HG03354 (cell line): ENCODE measurements around the gene NOTCH3.

ENCODE experiments used
- ATAC-seq: cut with Tn5 transposase; IDR thresholded peaks from one replicate; pipeline ENCODE4 v1.9.1; 2021; ENCODE audit warnings: mild to moderate bottlenecking; ENCODE audit not compliant: unreplicated experiment, poor library complexity, severe bottlenecking

The NOTCH3 gene

GRCh38 chr19:15175609-15176008 lies 25.2 kb downstream of the NOTCH3 start:
- no peak for ATAC-seq

- ATAC-seq, result no peak
Measured at GRCh38 chr19:15173746-15174404, 26.9 kb downstream of the NOTCH3 start.

- no peak for ATAC-seq
Measured at GRCh38 chr19:15170345-15170744, 30.4 kb downstream of the NOTCH3 start.

GRCh38 chr19:15169541-15170285 lies 31.1 kb downstream of the NOTCH3 start:
- ATAC-seq, result no peak

GRCh38 chr19:15166700-15167099 lies 34.1 kb downstream of the NOTCH3 start:
- ATAC-seq, result no peak

DNA sequence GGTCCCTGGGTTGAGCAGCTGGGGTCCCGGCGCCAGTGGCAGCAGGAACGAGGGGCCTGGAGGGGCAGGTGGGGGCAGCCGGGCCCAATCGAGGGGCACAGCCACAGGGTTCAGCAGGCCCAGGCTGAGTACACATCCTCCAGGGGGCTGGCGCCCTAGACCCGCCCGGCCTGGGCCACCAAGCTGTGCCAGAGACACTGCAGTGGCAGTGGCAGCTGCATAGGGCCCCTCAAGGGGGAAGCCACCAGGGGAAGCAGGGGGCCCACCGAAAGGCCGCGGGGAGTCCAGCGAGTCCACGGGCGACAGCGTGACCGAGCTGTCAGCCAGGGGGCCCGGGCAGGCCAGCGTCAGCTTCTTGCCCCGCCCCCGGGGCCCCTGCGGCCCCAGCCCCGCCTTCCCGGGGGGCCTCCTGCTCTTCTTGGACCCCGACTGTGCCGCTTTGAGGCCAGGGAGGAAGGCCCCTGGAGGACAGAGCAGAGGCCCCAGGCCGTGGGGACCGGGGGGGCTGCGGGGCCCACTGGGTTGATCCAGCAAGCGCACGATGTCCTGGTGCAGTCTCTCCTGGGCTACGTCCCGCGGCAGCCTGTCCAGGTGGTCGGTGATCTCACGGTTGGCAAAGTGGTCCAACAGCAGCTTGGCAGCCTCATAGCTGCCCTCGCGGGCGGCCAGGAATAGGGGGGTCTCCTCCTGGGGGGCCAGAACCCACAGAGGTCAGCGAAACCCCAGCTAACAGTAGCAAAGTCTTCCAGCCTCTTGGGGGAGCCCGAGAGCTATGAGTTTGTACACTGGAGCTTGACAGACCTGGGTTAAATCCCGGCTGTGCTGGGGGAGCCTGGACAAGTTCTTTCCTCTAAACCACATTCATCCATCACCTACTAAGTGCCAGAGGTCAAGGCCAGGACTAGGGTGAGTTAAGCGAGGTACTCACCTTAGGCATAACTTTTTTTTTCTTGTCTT lies 39.5 kb downstream of the NOTCH3 start:
- no peak for ATAC-seq

GRCh38 chr19:15159251-15159650 lies 41.5 kb downstream of the NOTCH3 start:
- ATAC-seq, result no peak

DNA sequence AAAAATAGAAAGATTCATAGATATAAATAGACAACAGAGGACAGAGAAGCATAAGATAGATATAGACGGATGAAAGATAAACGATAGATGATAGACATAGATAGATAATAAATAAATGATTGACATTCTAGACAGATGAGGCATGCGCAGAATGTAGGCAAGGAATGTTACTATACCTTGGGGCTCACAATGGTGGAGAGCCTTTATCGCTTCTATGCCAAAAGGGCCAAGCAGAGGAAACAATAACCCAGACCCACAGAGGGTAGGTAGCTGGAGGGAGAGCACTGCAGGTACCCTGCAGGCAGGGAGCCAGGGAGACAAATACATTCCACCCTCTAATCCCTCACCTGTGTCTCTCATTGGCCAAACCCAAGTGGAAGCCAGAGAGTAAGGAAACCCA lies 44.4 kb downstream of the NOTCH3 start:
- no peak for ATAC-seq

DNA sequence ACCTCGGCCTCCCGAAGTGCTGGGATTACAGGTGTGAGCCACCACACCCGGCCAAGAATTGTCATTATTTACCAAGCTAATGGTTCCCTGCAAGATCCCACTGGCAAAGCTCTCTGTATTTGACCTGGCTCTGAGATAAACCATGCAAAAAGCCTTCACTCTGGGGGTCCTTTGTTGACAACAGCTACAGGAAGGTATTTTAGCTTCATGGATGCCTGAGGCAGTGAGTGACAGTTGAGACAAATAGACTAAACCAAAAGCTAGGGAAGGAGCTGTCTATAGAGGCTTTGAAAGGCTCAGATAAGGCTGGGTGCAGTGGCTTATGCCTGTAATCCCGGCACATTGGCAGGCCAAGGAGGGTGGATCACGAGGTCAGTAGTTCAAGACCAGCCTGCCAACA lies 45.5 kb downstream of the NOTCH3 start:
- ATAC-seq, result no peak

DNA sequence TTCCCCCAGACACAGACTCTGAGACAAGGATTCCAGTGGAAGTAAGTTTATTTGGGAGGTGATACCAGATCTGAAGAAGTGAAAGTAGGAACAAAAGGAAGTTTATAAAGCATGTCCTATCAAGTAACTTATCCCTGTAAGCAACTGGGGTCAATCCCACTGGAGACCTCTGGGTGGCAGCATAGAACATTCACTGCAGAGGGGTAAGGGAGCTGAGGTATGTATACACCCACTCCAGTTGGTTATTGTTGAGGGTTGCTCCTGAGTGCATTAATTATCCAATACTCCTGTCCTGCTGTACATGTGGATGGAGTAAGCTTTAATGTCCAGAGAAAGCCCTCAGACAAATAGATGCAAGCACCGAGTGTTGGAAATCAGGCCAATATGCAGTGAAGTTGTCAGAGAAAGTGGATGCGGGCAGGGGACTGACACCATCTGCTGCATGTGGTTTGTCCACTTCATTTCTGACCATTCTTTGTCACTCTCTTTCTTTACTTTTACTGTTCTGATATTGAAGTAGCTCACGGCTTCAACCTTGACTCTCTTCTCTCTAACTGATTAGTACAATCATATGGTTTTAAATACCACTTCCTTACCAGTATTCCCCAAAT lies 46.7 kb downstream of the NOTCH3 start:
- ATAC-seq, result no peak

DNA sequence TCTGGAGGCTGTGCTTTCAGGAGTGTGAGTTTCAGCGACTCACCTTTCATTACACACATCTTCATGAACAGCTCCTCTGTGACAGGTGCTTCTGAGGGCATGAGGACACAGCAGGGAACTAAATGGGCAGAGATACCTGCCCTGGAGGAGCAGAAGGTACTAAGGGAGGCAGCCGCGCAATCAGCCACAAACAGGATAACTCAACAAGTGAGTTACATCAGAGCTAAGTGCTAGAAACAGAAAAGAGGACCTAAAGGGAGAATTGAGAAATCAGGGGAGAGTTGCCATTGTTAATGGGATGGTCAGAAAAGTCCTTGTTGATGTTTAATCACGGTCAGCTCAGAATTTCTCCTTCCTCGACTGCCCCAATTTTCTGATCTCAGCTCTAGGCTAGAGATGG lies 51.1 kb downstream of the NOTCH3 start:
- no peak for ATAC-seq

- ATAC-seq, result no peak
Measured at GRCh38 chr19:15147090-15147489, 53.7 kb downstream of the NOTCH3 start.

GRCh38 chr19:15144046-15144646 lies 56.6 kb downstream of the NOTCH3 start:
- no peak for ATAC-seq

DNA sequence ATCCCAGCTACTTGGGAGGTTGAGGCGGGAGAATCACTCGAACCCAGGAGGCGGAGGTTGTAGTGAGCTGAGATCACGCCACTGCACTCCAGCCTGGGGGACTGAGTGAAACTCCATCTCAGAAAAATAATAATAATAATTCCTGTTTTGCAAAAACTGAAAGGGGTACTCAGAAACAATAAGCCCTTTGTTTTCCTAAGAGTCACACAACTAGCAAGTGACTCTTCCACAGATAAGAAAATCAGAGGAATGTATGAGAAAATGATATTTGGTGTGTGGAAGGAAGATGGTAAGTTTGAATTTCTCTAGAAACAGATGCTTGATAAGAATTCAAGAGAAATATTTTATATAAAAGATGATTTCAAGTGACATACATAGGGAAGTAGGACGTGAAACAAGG lies 58.5 kb downstream of the NOTCH3 start:
- no peak for ATAC-seq

DNA sequence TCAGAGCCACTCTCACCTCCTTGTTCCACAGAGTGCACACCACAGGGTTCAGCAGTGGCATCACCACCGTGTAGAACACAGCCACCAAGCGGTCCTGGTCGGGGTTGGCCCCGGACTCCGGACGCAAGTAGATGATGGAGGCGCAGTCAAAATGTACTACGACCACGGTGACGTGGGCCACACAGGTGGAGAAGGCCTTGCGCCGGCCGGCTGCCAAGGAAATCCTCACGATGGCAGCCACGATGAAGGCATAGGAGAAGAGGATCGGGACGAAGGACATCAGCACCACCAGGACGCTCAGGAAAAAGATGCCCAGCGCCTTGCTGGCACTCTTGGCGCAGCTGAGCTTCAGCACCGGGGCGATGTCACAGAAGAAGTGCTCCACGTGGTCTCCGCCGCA lies 59.7 kb downstream of the NOTCH3 start:
- ATAC-seq, result no peak

GRCh38 chr19:15138427-15138826 lies 62.4 kb downstream of the NOTCH3 start:
- ATAC-seq, result no peak

GRCh38 chr19:15137777-15138176 lies 63.0 kb downstream of the NOTCH3 start:
- no peak for ATAC-seq

DNA sequence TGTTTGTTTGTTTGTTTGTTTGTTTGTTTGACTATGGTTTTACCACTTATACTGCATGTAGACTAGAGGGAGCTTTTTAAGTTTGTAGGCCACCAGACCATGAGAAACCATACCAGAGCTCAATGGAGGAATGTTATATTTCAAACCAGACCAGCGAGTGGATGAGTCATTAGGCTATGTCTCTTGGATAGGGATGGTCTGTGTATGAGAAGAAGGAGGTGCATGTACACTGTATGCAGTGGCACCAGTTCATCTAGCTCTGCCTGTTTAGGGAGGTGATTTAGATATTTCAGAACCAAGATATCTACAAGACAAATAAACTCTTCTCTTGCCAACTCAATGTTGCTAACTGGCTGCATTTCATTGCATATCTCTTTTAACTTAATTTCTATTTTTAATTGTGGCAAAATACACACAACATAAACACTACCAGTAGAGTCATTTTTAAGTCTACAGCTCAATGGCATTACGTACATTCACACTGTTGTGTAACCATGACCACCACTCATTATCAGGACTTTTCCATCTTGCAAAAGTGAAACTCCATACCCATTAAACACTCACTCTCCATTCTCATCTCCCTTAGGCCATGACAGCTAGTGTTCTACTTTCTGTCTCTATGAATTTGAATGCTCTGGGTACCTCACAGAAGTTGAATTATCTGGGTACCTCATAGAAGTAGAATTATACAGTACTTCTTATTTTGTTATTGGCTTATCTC lies 64.4 kb downstream of the NOTCH3 start:
- no peak for ATAC-seq
